Muscle of leg (tissue), 11 donors: ENCODE results near the gene SNAP29. TPM values are rescaled to one million over a fixed set of nuclear protein-coding genes. Genes with fewer than 3 reads are reported as not detected.

Experiments used
- DNase-seq: peaks from one replicate; pipeline ENCODE4 v3.0.0; 2013
- H3K27ac ChIP-seq: one replicate; pipeline ENCODE4 v1.5.1; 2013; ENCODE audit warnings: mild to moderate bottlenecking, low read length, control low read depth
- H3K27me3 ChIP-seq: one replicate; pipeline ENCODE4 v1.6.1; 2013; ENCODE audit warnings: low read length; ENCODE audit not compliant: control insufficient read depth, insufficient read depth
- H3K36me3 ChIP-seq: one replicate; pipeline ENCODE4 v1.6.1; 2013; ENCODE audit warnings: low read length; ENCODE audit not compliant: control insufficient read depth, insufficient read depth
- H3K4me1 ChIP-seq: one replicate; pipeline ENCODE4 v1.6.1; 2013; ENCODE audit warnings: low read length; ENCODE audit not compliant: control insufficient read depth, insufficient read depth
- H3K4me3 ChIP-seq: one replicate; pipeline ENCODE4 v1.5.1; 2013; ENCODE audit warnings: low read length, control low read depth
- H3K9me3 ChIP-seq: replicated peaks from 2 replicates; pipeline ENCODE4 v1.6.1; 2013; ENCODE audit warnings: low read depth, low read length; ENCODE audit not compliant: control insufficient read depth
- WGBS: methylation state at CpG from one replicate; pipeline ENCODE4 v1.1.5; 2013; ENCODE audit warnings: missing lambda C conversion rate; ENCODE audit not compliant: insufficient coverage; 5-methylcytosine and 5-hydroxymethylcytosine counted together
- polyA plus RNA-seq, 8 donors: library from polyadenylated mRNA; unstranded; fragments of 120-200 nt; gene quantifications; one replicate each; pipeline versions ENCODE4 v1.2.1 to v1.2.3, GENCODE V29; 2013; ENCODE audit warnings: inconsistent platforms in 1 of 8, low replicate concordance in 1 of 8; ENCODE audit not compliant: insufficient read length in 8 of 8, insufficient read depth in 1 of 8
- total RNA-seq: library from RNA; stranded (reverse); fragments of 120-200 nt; gene quantifications from one replicate; pipeline ENCODE4 v1.2.4, GENCODE V29; 2013

Gene SNAP29
- total and polyA plus RNA-seq, 9 donors = 10.9 to 26.6 (median 21.9) TPM

DNA sequence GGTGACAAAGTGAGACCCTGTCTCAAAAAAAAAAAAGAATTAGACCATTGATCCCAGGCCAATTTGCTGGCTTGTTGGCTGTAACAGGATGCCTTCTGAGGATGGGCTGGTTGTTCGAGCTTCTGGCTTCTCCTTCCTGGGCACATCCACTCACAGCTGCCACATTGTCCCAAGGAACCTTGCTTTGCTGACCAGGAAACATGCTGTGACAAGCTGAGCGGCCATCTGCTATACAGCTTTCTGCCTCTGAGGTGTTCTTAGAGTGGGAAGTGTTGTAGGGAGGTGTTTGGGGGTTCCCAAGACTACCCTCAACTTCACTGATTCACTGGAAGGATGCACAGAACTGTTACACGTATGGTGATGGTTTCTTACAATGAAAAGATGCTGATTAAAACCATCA is 6.5 kb downstream of the SNAP29 start:
- peaks cover 9% of the 10 kb centered on the region for H3K4me1 ChIP-seq

DNA sequence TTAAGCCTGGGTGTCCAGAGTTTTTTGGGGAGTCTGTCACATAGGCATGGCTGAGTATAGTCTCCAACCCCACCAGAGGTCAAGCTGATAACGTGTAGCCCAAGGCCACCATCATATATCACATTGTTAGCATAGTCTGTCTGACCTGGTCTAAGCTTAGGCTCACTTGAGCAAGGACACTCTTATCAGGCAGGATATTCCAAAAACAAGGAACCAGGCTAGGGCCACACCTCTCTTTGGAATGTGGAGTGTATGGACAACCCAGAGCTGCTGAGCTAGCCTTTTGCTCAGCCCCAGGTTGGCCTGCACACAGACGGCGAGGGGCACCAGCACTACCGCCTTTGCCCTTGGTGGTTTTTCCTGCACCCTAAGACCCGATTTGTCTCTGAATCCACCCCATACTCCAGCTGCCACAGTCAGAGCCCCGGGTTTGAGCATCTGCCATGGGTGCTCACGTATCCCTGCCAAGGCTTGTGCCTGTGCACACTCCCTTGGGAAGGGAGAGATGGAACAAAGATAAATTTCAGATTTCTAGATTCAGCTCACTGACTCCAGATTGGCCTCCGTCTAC is 7.2 kb downstream of the SNAP29 start:
- Histone ChIP-seq H3K27me3 (no peaks in the 10 kb centered on the region), H3K27ac (no peak overlapping the region), H3K36me3 (peaks cover 40% of the 10 kb centered on the region), H3K4me3 (no peak overlapping the region), H3K9me3 (no peaks in the 10 kb centered on the region), H3K4me1 (peaks cover 9% of the 10 kb centered on the region)
- 86% methylated on average over 5 of the region's 8 CpGs for WGBS
- DNase-seq = no peak

More for the DNA sequence above, 6.5 kb downstream of the SNAP29 start:
- no peak overlapping the region for H3K27ac ChIP-seq
- no peak for DNase-seq
- H3K4me3 ChIP-seq = no peak overlapping the region
- WGBS = no CpG with 5 or more reads among the region's 3 CpGs
- no peaks in the 10 kb centered on the region for H3K27me3 ChIP-seq
- peaks cover 34% of the 10 kb centered on the region for H3K36me3 ChIP-seq
- H3K9me3 ChIP-seq = no peaks in the 10 kb centered on the region

DNA sequence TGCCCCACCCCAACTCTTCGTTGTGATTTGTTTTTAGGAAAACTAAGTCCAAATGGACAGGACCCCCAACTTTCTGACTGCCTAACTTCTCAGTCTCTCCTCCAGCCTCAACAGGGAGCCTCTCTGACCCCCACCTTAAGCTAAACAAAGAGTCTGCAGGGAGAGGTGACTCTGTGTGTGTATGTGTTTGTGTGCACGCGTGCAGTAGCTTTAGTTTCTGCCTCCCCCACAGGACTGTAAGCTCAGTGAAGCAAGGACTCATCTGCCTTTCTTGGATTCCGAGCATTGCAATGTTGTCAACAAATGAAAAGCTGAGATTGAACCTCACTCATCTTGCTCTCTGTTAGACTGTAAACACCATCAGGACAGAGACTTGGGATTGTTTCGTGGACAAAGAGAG is 7.9 kb downstream of the SNAP29 start:
- no peak for DNase-seq
- Histone ChIP-seq H3K36me3 (peaks cover 43% of the 10 kb centered on the region), H3K4me1 (peaks cover 9% of the 10 kb centered on the region), H3K27ac (peak overlapping the region; percentile 74), H3K9me3 (no peaks in the 10 kb centered on the region), H3K27me3 (no peaks in the 10 kb centered on the region), H3K4me3 (no peak overlapping the region)
- WGBS = no CpG with 5 or more reads among the region's 5 CpGs

DNA sequence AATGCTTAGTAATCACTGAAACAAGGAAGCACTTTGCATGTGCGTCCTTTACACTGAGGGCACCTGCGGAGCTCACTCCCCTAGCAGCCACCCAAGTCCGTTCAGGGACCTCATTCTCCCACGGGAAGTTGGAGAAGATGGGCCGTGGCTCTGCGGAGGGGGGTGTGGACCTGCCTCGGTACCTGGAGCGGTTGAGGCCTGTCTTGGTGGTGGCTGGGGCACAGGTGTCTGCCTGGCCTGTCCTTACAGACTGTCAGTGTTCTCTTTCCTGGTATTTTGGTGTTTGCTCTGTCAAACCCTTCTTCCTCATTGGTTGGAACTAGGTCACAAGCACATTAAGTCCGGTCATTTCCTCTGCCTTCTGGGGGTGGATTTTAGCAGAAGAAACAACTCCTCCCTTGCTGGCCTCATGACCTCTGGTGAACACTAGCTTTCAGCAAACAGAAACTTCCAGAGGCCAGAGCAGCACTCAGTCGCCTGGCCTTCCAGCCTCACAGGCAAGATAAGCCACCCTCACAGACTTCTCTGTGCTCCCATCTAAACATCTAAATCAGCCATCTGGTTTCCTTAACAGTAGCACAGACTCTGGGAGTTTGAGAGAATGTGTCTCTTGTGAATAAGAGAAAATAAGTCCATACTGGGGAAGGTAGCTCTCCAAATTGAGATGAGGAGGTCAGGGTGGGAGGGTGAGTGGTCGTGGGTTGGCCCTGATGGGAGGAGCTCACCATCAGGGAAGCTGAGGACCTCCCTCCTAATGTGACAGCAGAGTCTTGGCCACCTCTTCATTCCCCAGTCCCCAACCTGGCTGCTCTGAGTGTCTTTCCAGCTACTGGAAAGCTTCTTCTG is 8.6 kb downstream of the SNAP29 start:
- Histone ChIP-seq H3K27me3 (no peaks in the 10 kb centered on the region), H3K4me1 (peaks cover 9% of the 10 kb centered on the region), H3K36me3 (peaks cover 36% of the 10 kb centered on the region), H3K9me3 (no peaks in the 10 kb centered on the region), H3K4me3 (no peak overlapping the region), H3K27ac (peak overlapping the region; percentile 74)
- peak; percentile 81 for DNase-seq
- 85% methylated on average over 5 of the region's 11 CpGs for WGBS

DNA sequence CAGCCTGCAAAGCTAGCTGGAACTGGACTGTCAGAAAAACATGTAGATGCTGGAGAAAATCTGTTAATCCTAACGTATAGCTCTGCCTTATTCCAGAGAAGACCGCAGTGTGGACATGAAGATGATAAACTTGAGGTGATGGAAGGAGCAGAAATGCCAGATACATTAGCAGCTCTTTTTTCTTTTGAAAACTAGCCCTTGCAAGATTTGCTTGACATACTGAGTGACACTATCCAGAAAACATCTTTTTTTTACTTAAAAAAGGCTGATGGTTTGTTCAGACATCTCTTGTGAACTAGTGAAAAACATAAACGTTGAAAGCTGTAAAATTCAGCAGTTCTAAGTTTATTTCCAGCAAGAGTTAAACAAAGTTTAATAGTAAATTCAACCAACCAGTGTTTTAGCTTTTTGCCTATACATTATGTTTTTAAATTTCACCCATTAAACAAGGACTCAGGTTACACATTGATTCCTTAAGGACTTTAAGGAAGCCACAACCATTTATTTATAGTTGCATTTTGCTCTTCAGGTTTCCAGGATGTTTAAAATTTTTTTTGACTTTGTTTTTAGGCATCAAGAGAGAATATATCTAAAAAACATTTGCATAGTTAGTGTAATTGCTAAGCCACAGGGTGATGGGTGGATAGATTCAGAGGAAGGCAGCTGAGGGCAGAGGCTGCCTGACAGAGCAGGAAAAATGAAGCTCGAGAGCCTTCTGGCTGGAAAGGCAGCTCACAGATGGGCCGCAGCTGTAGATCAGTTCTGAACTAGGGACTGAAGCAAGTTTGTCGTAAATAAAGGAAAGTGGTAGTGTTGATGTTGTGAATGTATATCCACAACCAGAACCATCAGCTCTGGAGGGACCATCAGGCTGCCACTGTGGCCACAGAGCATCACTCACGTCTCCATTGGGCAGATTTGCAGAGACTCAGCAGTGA is 9.5 kb downstream of the SNAP29 start:
- WGBS = 49% methylated on average over 4 of the region's 7 CpGs
- no peaks in the 10 kb centered on the region for H3K27me3 ChIP-seq
- peak overlapping the region; percentile 66 for H3K27ac ChIP-seq
- peak; percentile 26 for DNase-seq
- peaks cover 32% of the 10 kb centered on the region for H3K36me3 ChIP-seq
- no peaks in the 10 kb centered on the region for H3K9me3 ChIP-seq
- no peak overlapping the region for H3K4me3 ChIP-seq
- peaks cover 9% of the 10 kb centered on the region for H3K4me1 ChIP-seq

DNA sequence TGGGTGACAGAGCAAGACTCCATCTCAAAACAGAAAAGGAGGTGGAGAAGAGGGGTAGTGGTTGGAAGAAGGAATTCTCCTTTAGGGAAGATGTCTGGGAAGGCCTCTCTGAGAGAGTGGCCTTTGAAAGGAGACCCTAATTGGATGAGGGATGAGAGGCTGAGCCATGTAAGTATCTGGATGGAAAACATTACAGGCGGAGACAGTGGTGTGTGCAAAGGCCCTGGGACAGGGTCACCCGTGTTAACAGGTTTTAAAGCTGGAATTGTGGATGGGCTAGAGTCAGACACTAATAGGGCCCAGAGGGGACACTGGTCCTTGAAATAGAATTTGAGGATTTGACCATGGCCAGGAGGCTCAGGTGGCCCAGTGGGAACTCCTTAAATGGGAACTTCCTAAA is 10.4 kb downstream of the SNAP29 start:
- no peak for DNase-seq
- H3K4me3 ChIP-seq = no peak overlapping the region
- 96% methylated on average over 2 of the region's 2 CpGs for WGBS
- H3K4me1 ChIP-seq = peaks cover 9% of the 10 kb centered on the region
- peaks cover 34% of the 10 kb centered on the region for H3K36me3 ChIP-seq
- H3K27me3 ChIP-seq = no peaks in the 10 kb centered on the region
- no peak overlapping the region for H3K27ac ChIP-seq
- no peaks in the 10 kb centered on the region for H3K9me3 ChIP-seq

DNA sequence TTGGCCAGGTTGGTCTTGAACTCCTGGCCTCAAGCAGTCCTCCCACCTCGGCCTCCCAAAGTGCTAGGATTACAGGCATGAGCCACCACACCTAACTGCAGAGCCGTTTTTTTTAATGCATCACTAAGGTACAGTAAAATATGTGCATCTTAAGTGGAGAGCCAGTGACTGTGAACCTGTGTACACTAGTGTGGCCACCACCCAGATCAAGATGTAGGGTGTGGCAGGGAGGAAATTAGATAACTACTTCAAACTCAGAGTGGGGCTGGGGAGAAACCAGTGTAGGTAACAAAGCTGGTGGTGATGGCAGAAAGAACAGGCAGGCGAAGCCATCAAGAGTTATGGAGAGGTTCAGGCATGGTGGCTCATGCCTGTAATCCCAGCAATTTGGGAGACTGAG is 14.4 kb downstream of the SNAP29 start:
- H3K27ac ChIP-seq = no peak overlapping the region
- H3K4me3 ChIP-seq = no peak overlapping the region
- DNase-seq = no peak
- no peaks in the 10 kb centered on the region for H3K9me3 ChIP-seq
- H3K36me3 ChIP-seq = peaks cover 46% of the 10 kb centered on the region
- 100% methylated on average over 1 of the region's 3 CpGs for WGBS
- no peaks in the 10 kb centered on the region for H3K27me3 ChIP-seq
- H3K4me1 ChIP-seq = no peaks in the 10 kb centered on the region

DNA sequence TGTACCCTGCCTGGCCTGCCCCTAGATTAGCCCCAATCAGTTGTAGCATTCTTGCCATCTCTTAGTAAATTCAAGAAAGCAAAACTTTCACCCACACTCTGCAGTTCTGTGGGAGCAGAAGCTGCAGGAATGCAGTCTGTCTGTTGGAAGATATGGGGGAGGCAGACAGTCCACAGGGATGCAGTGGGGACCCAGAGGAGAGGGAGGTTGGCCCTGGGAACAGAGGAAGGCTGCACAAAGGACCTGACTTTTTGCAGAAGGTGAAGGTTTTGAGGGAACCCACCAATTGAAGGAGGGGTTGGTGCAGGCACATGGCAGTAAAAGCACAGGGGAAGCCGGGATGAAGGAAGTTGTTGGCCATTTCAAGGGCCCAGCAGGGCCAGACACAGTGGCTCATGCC is 16.5 kb downstream of the SNAP29 start:
- 57% methylated on average over 1 of the region's 1 CpG for WGBS
- Histone ChIP-seq H3K4me1 (no peaks in the 10 kb centered on the region), H3K36me3 (peaks cover 38% of the 10 kb centered on the region), H3K9me3 (no peaks in the 10 kb centered on the region), H3K27ac (no peak overlapping the region), H3K27me3 (no peaks in the 10 kb centered on the region), H3K4me3 (no peak overlapping the region)
- DNase-seq = no peak

DNA sequence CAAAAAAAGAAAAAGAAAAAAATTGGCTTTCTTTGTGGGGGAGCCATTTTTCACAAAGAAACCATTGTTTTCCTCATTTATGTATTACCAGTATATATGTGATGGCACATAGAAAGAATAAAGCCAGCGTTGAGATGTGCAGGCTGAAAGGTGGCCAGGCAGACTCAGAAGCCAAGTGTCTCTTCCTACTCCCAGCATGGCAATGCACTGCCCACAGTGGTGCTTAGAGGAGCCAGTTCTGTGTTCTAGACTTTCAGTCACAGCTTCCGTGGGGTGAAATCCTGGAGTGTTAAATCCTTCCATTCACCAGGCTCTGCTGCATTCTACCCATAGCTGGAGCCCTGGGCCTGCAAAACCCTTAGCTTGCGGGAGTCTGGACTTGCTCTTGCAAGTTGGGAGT is 18.9 kb downstream of the SNAP29 start:
- 100% methylated on average over 1 of the region's 3 CpGs for WGBS
- no peak overlapping the region for H3K27ac ChIP-seq
- H3K36me3 ChIP-seq = peaks cover 52% of the 10 kb centered on the region
- no peaks in the 10 kb centered on the region for H3K27me3 ChIP-seq
- H3K4me1 ChIP-seq = no peaks in the 10 kb centered on the region
- DNase-seq = no peak
- no peaks in the 10 kb centered on the region for H3K9me3 ChIP-seq
- no peak overlapping the region for H3K4me3 ChIP-seq

DNA sequence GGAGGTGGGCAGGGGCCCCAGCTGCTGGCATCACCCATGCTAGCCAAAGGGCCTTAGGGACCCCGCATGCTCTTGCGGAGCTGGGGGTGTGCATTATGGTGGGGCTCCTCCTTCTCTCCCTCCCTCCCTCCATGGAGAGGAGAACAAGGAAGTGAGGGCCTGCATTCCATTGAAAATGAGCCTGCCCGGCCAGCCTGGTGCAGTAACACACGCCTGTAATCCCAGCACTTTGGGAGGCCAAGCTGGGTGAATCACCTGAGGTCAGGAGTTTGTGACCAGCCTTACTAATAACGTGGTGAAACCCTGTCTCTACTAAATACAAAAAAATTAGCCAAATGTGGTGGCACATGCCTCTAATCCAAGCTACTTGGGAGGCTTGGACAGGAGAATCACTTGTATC is 22.4 kb downstream of the SNAP29 start:
- 66% methylated on average over 2 of the region's 5 CpGs for WGBS
- Histone ChIP-seq H3K4me3 (no peak overlapping the region), H3K27ac (no peak overlapping the region), H3K4me1 (no peaks in the 10 kb centered on the region), H3K27me3 (no peaks in the 10 kb centered on the region), H3K36me3 (peaks cover 56% of the 10 kb centered on the region), H3K9me3 (no peaks in the 10 kb centered on the region)
- no peak for DNase-seq
